SK-N-SH (cell line): Measurements from ENCODE around the gene KBTBD3. TPM values are rescaled to one million over a fixed set of nuclear protein-coding genes. Genes with fewer than 3 reads are reported as not detected.

Experiments used
- CTCF ChIA-PET: fragments of 300-600, 350-600 bp; formaldehyde crosslinking; extraction: SDS; loops from one replicate; lab custom pipeline; 2021; lab: Yijun Ruan, JAX
- POLR2A ChIA-PET: fragments of 350-600 bp; sonication (Branson Sonifier 250); formaldehyde crosslinking; extraction: SDS; loops from one replicate; lab custom pipeline; 2020; ENCODE audit warnings: antibody characterized with exemption, inconsistent platforms; lab: Yijun Ruan, JAX
- DNase-seq: peaks from one replicate; pipeline ENCODE4 v3.0.0; 2012
- H2AFZ ChIP-seq: fragments of 200-600 bp; sonication (generic); 2 replicates; pipeline ENCODE4 v1.8.1; 2016; ENCODE audit warnings: antibody characterized with exemption, mild to moderate bottlenecking, low read depth
- H3F3A ChIP-seq: fragments of 200-600 bp; sonication (generic); replicated peaks from 2 replicates; pipeline ENCODE3; 2016; ENCODE audit warnings: antibody characterized with exemption, mild to moderate bottlenecking; ENCODE audit not compliant: insufficient read depth
- H3K27ac ChIP-seq, 2 experiments: fragments of 200-500 bp in 1 of 2; fragments of 200-600 bp in 1 of 2; sonication (Bioruptor generic) in 1 of 2; sonication (generic), shearing (Covaris generic) in 1 of 2; 2 replicates each; pipeline versions ENCODE4 v1.5.1 to v1.6.1; 2014 to 2016; ENCODE audit warnings: low read depth in 2 of 2, inconsistent platforms in 1 of 2, low read length in 1 of 2, mild to moderate bottlenecking in 1 of 2, mixed read lengths in 1 of 2
- H3K27me3 ChIP-seq: fragments of 200-600 bp; sonication (generic), shearing (Covaris generic); 2 replicates; pipeline ENCODE4 v1.6.1; 2016; ENCODE audit warnings: mixed run types; ENCODE audit not compliant: insufficient read depth
- H3K36me3 ChIP-seq, 2 experiments: fragments of 200-500 bp in 1 of 2; fragments of 200-600 bp in 1 of 2; sonication (Bioruptor generic) in 1 of 2; sonication (generic) in 1 of 2; replicated peaks in 1 of 2; 2 replicates each; pipeline versions ENCODE3 to v1.5.1; 2014 to 2016; ENCODE audit warnings: low read length in 1 of 2, mild to moderate bottlenecking in 1 of 2; ENCODE audit not compliant: insufficient read depth in 2 of 2, control insufficient read depth in 1 of 2
- H3K4me1 ChIP-seq, 2 experiments: fragments of 200-500 bp in 1 of 2; fragments of 200-600 bp in 1 of 2; sonication (Bioruptor generic) in 1 of 2; sonication (generic), shearing (Covaris generic) in 1 of 2; 2 replicates each; pipeline versions ENCODE4 v1.5.1 to v1.6.1; 2014 to 2016; ENCODE audit warnings: low read depth in 1 of 2, low read length in 1 of 2, mixed run types in 1 of 2; ENCODE audit not compliant: insufficient read depth in 2 of 2, control insufficient read depth in 1 of 2
- H3K4me2 ChIP-seq: fragments of 200-600 bp; sonication (generic), shearing (Covaris generic); 2 replicates; pipeline ENCODE4 v1.6.1; 2017; ENCODE audit warnings: mixed run types
- H3K4me3 ChIP-seq, 2 experiments: fragments of 200-500 bp in 1 of 2; fragments of 200-600 bp in 1 of 2; sonication (Bioruptor generic) in 1 of 2; sonication (generic), shearing (Covaris generic) in 1 of 2; 2 replicates each; pipeline versions ENCODE4 v1.5.1 to v1.8.1; 2014 to 2016; ENCODE audit warnings: low read depth in 2 of 2, inconsistent platforms in 1 of 2, low read length in 1 of 2, mild to moderate bottlenecking in 1 of 2, mixed read lengths in 1 of 2, moderate library complexity in 1 of 2
- H3K79me2 ChIP-seq: fragments of 200-600 bp; sonication (generic); 2 replicates; pipeline ENCODE4 v1.8.1; 2017; ENCODE audit warnings: mild to moderate bottlenecking; ENCODE audit not compliant: insufficient read depth
- H3K9ac ChIP-seq: fragments of 200-600 bp; sonication (generic); 2 replicates; pipeline ENCODE4 v1.6.1; 2017; ENCODE audit warnings: mixed run types
- H3K9me2 ChIP-seq: fragments of 200-600 bp; sonication (generic); 2 replicates; pipeline ENCODE4 v1.6.1; 2017; ENCODE audit warnings: mixed run types
- H3K9me3 ChIP-seq: fragments of 200-600 bp; sonication (generic); 2 replicates; pipeline ENCODE4 v1.6.1; 2017; ENCODE audit warnings: mixed run types, mild to moderate bottlenecking, moderate library complexity
- H4K20me1 ChIP-seq: fragments of 200-600 bp; sonication (generic); 2 replicates; pipeline ENCODE4 v1.6.1; 2017; ENCODE audit warnings: mild to moderate bottlenecking, mixed run types; ENCODE audit not compliant: insufficient read depth
- CHD2 ChIP-seq: fragments of 150-350 bp; IDR thresholded peaks from 2 replicates; pipeline ENCODE4 v1.6.1; 2018; ENCODE audit warnings: low read length; ENCODE audit not compliant: partially characterized antibody
- CTCF ChIP-seq: fragments of 200-600 bp; sonication (generic); IDR thresholded peaks from 2 replicates; pipeline ENCODE4 v1.6.1; 2017; ENCODE audit warnings: antibody characterized with exemption, mild to moderate bottlenecking, moderate library complexity
- EP300 ChIP-seq, 2 experiments: IDR thresholded peaks; 2 replicates each; pipeline versions ENCODE4 v1.4.0 to v1.6.1; 2012; ENCODE audit warnings: borderline replicate concordance in 1 of 2, low read depth in 1 of 2, low read length in 1 of 2
- EZH2phosphoT487 ChIP-seq: fragments of 200-600 bp; sonication (generic); IDR thresholded peaks from 2 replicates; pipeline ENCODE4 v1.6.1; 2017; ENCODE audit warnings: low read depth, mixed run types, mild to moderate bottlenecking, antibody characterized with exemption, moderate library complexity, borderline replicate concordance
- FOSL2 ChIP-seq: IDR thresholded peaks from 2 replicates; pipeline ENCODE4 v1.4.0; 2012; ENCODE audit warnings: low read depth, mild to moderate bottlenecking, moderate library complexity, borderline replicate concordance
- GATA2 ChIP-seq: sonication (generic); formaldehyde crosslinking; IDR thresholded peaks from 2 replicates; pipeline ENCODE4 v1.5.0; 2020; ENCODE audit warnings: mild to moderate bottlenecking, missing genetic modification reagents
- JUND ChIP-seq: IDR thresholded peaks from 2 replicates; pipeline ENCODE4 v1.4.0; 2012
- MAX ChIP-seq: IDR thresholded peaks from 2 replicates; pipeline ENCODE4 v1.4.0; 2012; ENCODE audit warnings: low read depth
- MEF2A ChIP-seq: IDR thresholded peaks from 2 replicates; pipeline ENCODE4 v1.4.0; 2012; ENCODE audit warnings: low read depth, borderline replicate concordance
- NRF1 ChIP-seq: IDR thresholded peaks from 2 replicates; pipeline ENCODE4 v1.6.1; 2012; ENCODE audit warnings: low read depth, mild to moderate bottlenecking, low read length
- RAD21 ChIP-seq: IDR thresholded peaks from 2 replicates; pipeline ENCODE4 v1.6.1; 2012; ENCODE audit warnings: mild to moderate bottlenecking, low read length
- REST ChIP-seq: IDR thresholded peaks from 2 replicates; pipeline ENCODE4 v1.6.1; 2012; ENCODE audit warnings: mild to moderate bottlenecking, low read depth, low read length, moderate library complexity
- SIN3A ChIP-seq: IDR thresholded peaks from 2 replicates; pipeline ENCODE4 v1.6.1; 2012; ENCODE audit warnings: low read depth, mild to moderate bottlenecking, low read length, moderate library complexity, borderline replicate concordance
- SMC3 ChIP-seq: IDR thresholded peaks from 2 replicates; pipeline ENCODE4 v1.6.1; 2012; ENCODE audit warnings: low read depth, low read length, improper control_type of control experiment
- USF1 ChIP-seq: IDR thresholded peaks from 2 replicates; pipeline ENCODE4 v1.4.0; 2012; ENCODE audit warnings: low read depth, borderline replicate concordance
- YY1 ChIP-seq: IDR thresholded peaks from 2 replicates; pipeline ENCODE4 v1.4.0; 2012; ENCODE audit warnings: low read depth, mild to moderate bottlenecking
- ZBTB33 ChIP-seq: IDR thresholded peaks from 2 replicates; pipeline ENCODE4 v1.4.0; 2012; ENCODE audit warnings: low read depth, borderline replicate concordance
- WGBS: methylation state at CpG from one replicate; pipeline ENCODE4 v1.1.6; 2017; ENCODE audit warnings: low lambda C conversion rate; 5-methylcytosine and 5-hydroxymethylcytosine counted together
- polyA plus RNA-seq, 3 experiments: library from polyadenylated mRNA; depleted of rRNA; stranded (reverse); fragments of >200 nt; gene quantifications; 2 replicates each; pipeline ENCODE4 v1.2.3, GENCODE V29; 2012

Gene KBTBD3
- polyA plus RNA-seq, 1 of the 3 experiments (the other 2 are of a cell fraction): 1.9 TPM

- Histone ChIP-seq H4K20me1 (peaks cover 20% of the 10 kb centered on the region), H3F3A (peaks cover 5% of the 10 kb centered on the region), H3K27ac (peak overlapping the region; percentile 28 to 55; a peak in 3 of 4 replicates), H3K27me3 (no peaks in the 10 kb centered on the region), H3K4me1 (peaks cover 2 to 8% of the 10 kb centered on the region in 2 experiments; a peak in 3 of 4 replicates), H3K9ac (no peak overlapping the region), H3K9me2 (no peaks in the 10 kb centered on the region)
- ChIA-PET CTCF (interaction anchor here (0.9 to 1.9 kb wide), 9 partner anchors 9 to 278 kb away, joined by 3 to 16 read pairs (median 5); no protein-coding TSS in a partner anchor), POLR2A (no interaction called here)
- WGBS: 93% methylated on average over 2 of the region's 2 CpGs
- no peak for DNase-seq
- TF ChIP-seq MAX (no peak), USF1 (no peak), CTCF (no peak), SIN3A (no peak), EP300 (IDR thresholded peaks at IDR 0.05; ENCODE audit: borderline replicate concordance in 1 of 2, low read depth in 1 of 2, low read length in 1 of 2) (no peak), MEF2A (no peak), GATA2 (CRISPR knock-in tag) (no peak)
- TF ChIP-seq, all 33 proteins: peak for 0
- Histone ChIP-seq H3K36me3 (peaks cover 43 to 75% of the 10 kb centered on the region in 2 experiments), H3K9me3 (no peaks in the 10 kb centered on the region), H3K79me2 (peaks cover 79% of the 10 kb centered on the region), H3K4me2 (no peak overlapping the region), H3K4me3 (no peak overlapping the region), H2AFZ (no peak overlapping the region)
Measured at GRCh38 chr11:106086850-106087249, 9.7 kb upstream of the KBTBD3 start.

- Histone ChIP-seq H3K4me2 (no peak overlapping the region), H2AFZ (no peak overlapping the region), H3K9me2 (no peaks in the 10 kb centered on the region), H3K4me1 (peaks cover 2 to 8% of the 10 kb centered on the region in 2 experiments; a peak in 3 of 4 replicates), H3K4me3 (no peak overlapping the region), H3K36me3 (peaks cover 46 to 73% of the 10 kb centered on the region in 2 experiments), H3K79me2 (peaks cover 83% of the 10 kb centered on the region), H3K27me3 (no peaks in the 10 kb centered on the region), H3F3A (peaks cover 5% of the 10 kb centered on the region), H4K20me1 (peaks cover 20% of the 10 kb centered on the region), H3K9ac (no peak overlapping the region), H3K9me3 (no peaks in the 10 kb centered on the region), H3K27ac (peak overlapping the region; percentile 4 to 28; a peak in 2 of 4 replicates)
- no peak for TF ChIP-seq ZBTB33
- TF ChIP-seq RAD21: no peak
- TF ChIP-seq REST: no peak
- TF ChIP-seq JUND: no peak
- no peak for TF ChIP-seq EZH2phosphoT487
- TF ChIP-seq USF1: no peak
- TF ChIP-seq YY1: no peak
- TF ChIP-seq CHD2: no peak
- TF ChIP-seq FOSL2: no peak
- no peak for TF ChIP-seq SMC3
- TF ChIP-seq NRF1: no peak
- ChIA-PET POLR2A (no interaction called here), CTCF (interaction anchor here (1.6 to 1.8 kb wide), 2 partner anchors 14 to 51 kb away, joined by 3 to 16 read pairs; no protein-coding TSS in a partner anchor)
- WGBS: 100% methylated on average over 1 of the region's 1 CpG
- DNase-seq: no peak
Measured at GRCh38 chr11:106086135-106086534, 9.0 kb upstream of the KBTBD3 start.
